PC-3 (cell line): ENCODE results near the gene ABLIM2. TPM values are rescaled to one million over a fixed set of nuclear protein-coding genes. Genes with fewer than 3 reads are reported as not detected.
A peak's percentile ranks its signal among the peaks of the same experiment; 100 is the strongest.

ENCODE experiments used
- ATAC-seq: fragments of 200-7000 bp; cut with Tn5 transposase; 2 replicates; pipeline ENCODE4 v1.9.1; 2020; ENCODE audit warnings: mild to moderate bottlenecking, moderate library complexity
- BruUV-seq: library from RNA; stranded (reverse); fragments of 400-500 nt; replicated peaks from 2 replicates; lab custom pipeline; 2021; lab: Mats Ljungman, UMichigan
- CTCF ChIA-PET: fragments of 300-600 bp; sonication (Branson Sonifier 250); formaldehyde crosslinking; loops from one replicate; lab custom pipeline; 2022; ENCODE audit warnings: antibody characterized with exemption; lab: Charles Lee
- POLR2A ChIA-PET: fragments of 300-600 bp; sonication (Branson Sonifier 250); formaldehyde crosslinking; loops from one replicate; lab custom pipeline; 2022; ENCODE audit warnings: antibody characterized with exemption; ENCODE audit not compliant: unreplicated experiment; lab: Charles Lee
- DNase-seq: peaks from one replicate; pipeline ENCODE4 v3.0.0-alpha.2; 2015
- H2AFZ ChIP-seq: fragments of 300-600 bp; sonication (generic); 2 replicates; pipeline ENCODE4 v1.6.0; 2016; ENCODE audit warnings: antibody characterized with exemption, low read length
- H3F3A ChIP-seq: fragments of 300-600 bp; sonication (generic); one replicate; pipeline ENCODE4 v1.6.0; 2017; ENCODE audit warnings: antibody characterized with exemption, low read length, control low read depth, mild to moderate bottlenecking; ENCODE audit not compliant: unreplicated experiment
- H3K27ac ChIP-seq: fragments of 300-600 bp; sonication (generic); 2 replicates; pipeline ENCODE4 v1.5.1; 2016; ENCODE audit warnings: mild to moderate bottlenecking, low read length
- H3K27me3 ChIP-seq: fragments of 300-600 bp; sonication (generic); 2 replicates; pipeline ENCODE4 v1.6.1; 2016; ENCODE audit warnings: low read length, mixed read lengths
- H3K36me3 ChIP-seq: fragments of 300-600 bp; sonication (generic); 2 replicates; pipeline ENCODE4 v1.6.1; 2016; ENCODE audit warnings: low read depth, mixed run types, low read length, mixed read lengths
- H3K4me1 ChIP-seq: fragments of 300-600 bp; sonication (generic); 2 replicates; pipeline ENCODE4 v1.5.1; 2016; ENCODE audit warnings: low read length; ENCODE audit not compliant: insufficient read depth
- H3K4me2 ChIP-seq: fragments of 300-600 bp; sonication (generic); 2 replicates; pipeline ENCODE4 v1.6.0; 2016; ENCODE audit warnings: low read length
- H3K4me3 ChIP-seq: fragments of 300-600 bp; sonication (generic); 2 replicates; pipeline ENCODE4 v1.5.1; 2016; ENCODE audit warnings: mild to moderate bottlenecking, low read length, mixed read lengths
- H3K79me2 ChIP-seq: fragments of 300-600 bp; sonication (generic); 2 replicates; pipeline ENCODE4 v1.6.1; 2017; ENCODE audit warnings: low read length, mixed read lengths
- H3K9ac ChIP-seq: fragments of 300-600 bp; sonication (generic); 2 replicates; pipeline ENCODE4 v1.6.0; 2016; ENCODE audit warnings: mild to moderate bottlenecking, low read length
- H3K9me2 ChIP-seq: fragments of 300-600 bp; sonication (generic); replicated peaks from 2 replicates; pipeline ENCODE4 v1.6.1; 2016; ENCODE audit warnings: mixed run types, low read length, mixed read lengths
- H3K9me3 ChIP-seq: fragments of 300-600 bp; sonication (generic); 2 replicates; pipeline ENCODE4 v1.6.1; 2016; ENCODE audit warnings: low read length, mixed read lengths
- H4K20me1 ChIP-seq: fragments of 300-600 bp; sonication (generic); 2 replicates; pipeline ENCODE4 v1.6.1; 2016; ENCODE audit warnings: low read length, mixed read lengths
- EZH2 ChIP-seq: fragments of 300-600 bp; sonication (generic); IDR thresholded peaks from one replicate; pipeline ENCODE4 v1.6.1; 2017; ENCODE audit warnings: antibody characterized with exemption, mild to moderate bottlenecking, low read length; ENCODE audit not compliant: unreplicated experiment
- EZH2phosphoT487 ChIP-seq: fragments of 300-600 bp; sonication (generic); IDR thresholded peaks from 2 replicates; pipeline ENCODE4 v1.6.1; 2018; ENCODE audit warnings: mild to moderate bottlenecking, antibody characterized with exemption, low read length, borderline replicate concordance
- intact Hi-C: fragments of 100-400 bp; cut with micrococcal nuclease; formaldehyde crosslinking; loops from 2 replicates; pipeline ENCODE4 v1.9.0; 2023
- total RNA-seq: library from RNA; depleted of rRNA; stranded (reverse); fragments of >200 nt; gene quantifications from 2 replicates; pipeline ENCODE4 v1.2.3, GENCODE V29; 2014
- TF ChIP-seq, protein P1 (sequence below): fragments of 300-600 bp; sonication (generic); conservative IDR thresholded peaks from 2 replicates; pipeline ENCODE4 v1.5.1; 2017; ENCODE audit warnings: antibody characterized with exemption, low read depth, mild to moderate bottlenecking, low read length

The ABLIM2 gene
- total RNA-seq, 1 experiment from 2014 or later = 3.2 TPM

DNA sequence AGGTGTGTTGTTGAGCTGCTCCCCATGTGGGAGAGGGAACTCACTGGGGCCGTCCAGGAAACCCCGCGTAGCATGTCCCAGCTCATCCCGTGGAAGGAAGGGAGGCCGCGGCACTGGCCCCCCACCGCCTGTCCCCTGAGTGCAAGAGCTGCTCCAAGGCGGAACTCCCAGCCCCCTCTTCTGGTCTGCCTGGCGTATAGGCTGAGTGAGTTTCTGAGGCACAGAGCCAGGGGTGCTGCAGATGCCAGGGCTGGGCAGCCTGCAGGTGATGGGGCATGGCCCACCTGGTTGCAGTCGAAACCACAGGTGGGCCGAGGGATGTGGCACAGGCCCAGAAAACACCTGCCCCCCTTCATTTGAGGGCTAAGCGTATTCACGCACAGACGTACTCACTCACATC is 49.6 kb downstream of the ABLIM2 start:
- no TSS peak for BruUV-seq
- POLR2A ChIA-PET = no interaction called here
- H3F3A ChIP-seq = no peaks in the 10 kb centered on the region
- DNase-seq (no peak), ATAC-seq (no peak)
- H3K9me2 ChIP-seq = no peaks in the 10 kb centered on the region
- no peaks in the 10 kb centered on the region for H3K79me2 ChIP-seq
- H3K27ac ChIP-seq = no peak overlapping the region
- no peaks in the 10 kb centered on the region for H3K36me3 ChIP-seq
- H4K20me1 ChIP-seq = no peaks in the 10 kb centered on the region
- TF ChIP-seq EZH2 (no peak), EZH2phosphoT487 (no peak)
- TF ChIP-seq, protein P1, sequence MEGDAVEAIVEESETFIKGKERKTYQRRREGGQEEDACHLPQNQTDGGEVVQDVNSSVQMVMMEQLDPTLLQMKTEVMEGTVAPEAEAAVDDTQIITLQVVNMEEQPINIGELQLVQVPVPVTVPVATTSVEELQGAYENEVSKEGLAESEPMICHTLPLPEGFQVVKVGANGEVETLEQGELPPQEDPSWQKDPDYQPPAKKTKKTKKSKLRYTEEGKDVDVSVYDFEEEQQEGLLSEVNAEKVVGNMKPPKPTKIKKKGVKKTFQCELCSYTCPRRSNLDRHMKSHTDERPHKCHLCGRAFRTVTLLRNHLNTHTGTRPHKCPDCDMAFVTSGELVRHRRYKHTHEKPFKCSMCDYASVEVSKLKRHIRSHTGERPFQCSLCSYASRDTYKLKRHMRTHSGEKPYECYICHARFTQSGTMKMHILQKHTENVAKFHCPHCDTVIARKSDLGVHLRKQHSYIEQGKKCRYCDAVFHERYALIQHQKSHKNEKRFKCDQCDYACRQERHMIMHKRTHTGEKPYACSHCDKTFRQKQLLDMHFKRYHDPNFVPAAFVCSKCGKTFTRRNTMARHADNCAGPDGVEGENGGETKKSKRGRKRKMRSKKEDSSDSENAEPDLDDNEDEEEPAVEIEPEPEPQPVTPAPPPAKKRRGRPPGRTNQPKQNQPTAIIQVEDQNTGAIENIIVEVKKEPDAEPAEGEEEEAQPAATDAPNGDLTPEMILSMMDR = no peak
- no peaks in the 10 kb centered on the region for H3K9me3 ChIP-seq
- H3K4me3 ChIP-seq = no peak overlapping the region
- H3K9ac ChIP-seq = no peak overlapping the region
- no peak overlapping the region for H2AFZ ChIP-seq
- CTCF ChIA-PET = no interaction called here
- H3K4me2 ChIP-seq = no peak overlapping the region
- H3K27me3 ChIP-seq = no peaks in the 10 kb centered on the region
- no peaks in the 10 kb centered on the region for H3K4me1 ChIP-seq
- intact Hi-C loops = no loop called here

DNA sequence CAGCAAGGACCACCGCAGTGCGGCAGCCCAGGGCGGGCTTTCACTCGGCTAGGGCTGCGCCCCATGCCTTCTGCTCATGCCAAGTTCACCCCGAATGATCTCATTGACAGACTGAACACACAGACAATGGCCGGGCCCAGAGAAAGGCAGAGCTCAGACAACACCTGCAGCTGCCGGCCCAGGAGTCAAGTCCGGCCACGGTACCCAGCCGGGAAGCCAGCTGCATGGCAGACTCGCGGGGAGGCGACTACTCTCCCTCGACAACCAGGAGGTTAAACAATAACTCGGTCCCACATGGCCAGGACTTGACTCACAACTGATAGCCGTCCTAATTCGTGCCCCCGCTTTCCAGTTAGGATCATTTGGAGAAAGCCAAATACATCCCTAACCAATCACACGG is 50.4 kb downstream of the ABLIM2 start:
- no TSS peak for BruUV-seq
- no peak overlapping the region for H2AFZ ChIP-seq
- TF ChIP-seq, protein P1 = no peak
- TF ChIP-seq EZH2phosphoT487 (no peak), EZH2 (no peak)
- ATAC-seq = no peak
- no peaks in the 10 kb centered on the region for H4K20me1 ChIP-seq
- H3K79me2 ChIP-seq = no peaks in the 10 kb centered on the region
- H3K27me3 ChIP-seq = no peaks in the 10 kb centered on the region
- H3K36me3 ChIP-seq = no peaks in the 10 kb centered on the region
- no peaks in the 10 kb centered on the region for H3K4me1 ChIP-seq
- H3K27ac ChIP-seq = no peak overlapping the region
- H3K9ac ChIP-seq = no peak overlapping the region
- ChIA-PET POLR2A (no interaction called here), CTCF (no interaction called here)
- no peak overlapping the region for H3K4me3 ChIP-seq
- no peaks in the 10 kb centered on the region for H3K9me3 ChIP-seq
- no peak for DNase-seq
- H3K4me2 ChIP-seq = no peak overlapping the region
- no peaks in the 10 kb centered on the region for H3K9me2 ChIP-seq
- no peaks in the 10 kb centered on the region for H3F3A ChIP-seq
- intact Hi-C loops = no loop called here

DNA sequence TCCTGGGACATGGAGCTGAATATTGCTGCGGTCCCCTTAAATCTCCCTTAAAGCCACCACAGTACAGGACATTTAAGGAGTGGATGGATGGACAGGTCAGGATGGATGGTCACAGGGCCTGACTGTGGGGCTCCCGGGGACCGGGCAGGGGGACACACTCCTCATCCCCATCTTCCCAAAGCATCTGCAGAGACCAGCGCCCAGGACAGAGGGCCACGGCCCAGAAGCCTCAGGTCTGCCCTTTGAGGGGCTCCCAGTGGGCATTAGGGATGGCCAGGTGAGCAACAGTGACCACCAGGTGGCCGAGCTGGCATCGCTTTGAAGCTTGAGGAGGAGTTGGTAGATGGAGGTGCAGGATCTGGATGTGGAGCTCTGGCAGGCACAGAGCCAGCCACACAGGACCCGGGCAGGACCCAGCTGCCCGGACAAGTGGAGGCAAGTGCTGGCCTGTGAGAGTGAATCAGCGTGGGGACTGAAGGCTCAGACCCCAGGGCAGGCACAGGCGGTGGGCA is 51.4 kb downstream of the ABLIM2 start:
- Histone ChIP-seq H3K9me2 (no peaks in the 10 kb centered on the region), H3F3A (no peaks in the 10 kb centered on the region), H4K20me1 (no peaks in the 10 kb centered on the region), H3K36me3 (no peaks in the 10 kb centered on the region), H3K4me2 (no peak overlapping the region), H3K27ac (no peak overlapping the region), H3K4me3 (no peak overlapping the region), H3K9ac (no peak overlapping the region), H2AFZ (no peak overlapping the region), H3K9me3 (no peaks in the 10 kb centered on the region), H3K27me3 (no peaks in the 10 kb centered on the region), H3K4me1 (no peaks in the 10 kb centered on the region), H3K79me2 (no peaks in the 10 kb centered on the region)
- POLR2A ChIA-PET = no interaction called here
- DNase-seq = no peak
- intact Hi-C loops = no loop called here
- no peak for ATAC-seq
- TF ChIP-seq, protein P1 = 0 out of 2 replicates have a peak, but pooled peaks have one; percentile 9
- no peak for TF ChIP-seq EZH2
- CTCF ChIA-PET = no interaction called here
- BruUV-seq = no TSS peak
